H9 (cell line): ENCODE results near the gene NECAB3. TPM values are rescaled to one million over a fixed set of nuclear protein-coding genes. Genes with fewer than 3 reads are reported as not detected.
A peak's percentile ranks its signal among the peaks of the same experiment; 100 is the strongest.

ENCODE experiments used
- DNase-seq: peaks from one replicate; pipeline ENCODE4 v3.0.0-alpha.2; 2017
- H2AFZ ChIP-seq: one replicate; pipeline ENCODE4 v1.6.1; 2013; ENCODE audit warnings: mild to moderate bottlenecking, low read length, control low read depth, moderate library complexity
- H2AK5ac ChIP-seq: 2 replicates; pipeline ENCODE4 v1.6.1; 2013; ENCODE audit warnings: low read length, control low read depth, mixed read lengths; ENCODE audit not compliant: insufficient read length
- H2BK120ac ChIP-seq: one replicate; pipeline ENCODE4 v1.6.1; 2013; ENCODE audit warnings: low read depth, mild to moderate bottlenecking, low read length, control low read depth, inconsistent platforms; ENCODE audit not compliant: poor library complexity, severe bottlenecking
- H2BK12ac ChIP-seq: 2 replicates; pipeline ENCODE4 v1.6.1; 2013; ENCODE audit warnings: low read length, control low read depth, mixed read lengths, low read depth; ENCODE audit not compliant: insufficient read length
- H2BK15ac ChIP-seq: 2 replicates; pipeline ENCODE4 v1.6.1; 2013; ENCODE audit warnings: low read depth, low read length, control low read depth
- H2BK20ac ChIP-seq: one replicate; pipeline ENCODE4 v1.6.1; 2013; ENCODE audit warnings: low read depth, mild to moderate bottlenecking, low read length, control low read depth, inconsistent platforms; ENCODE audit not compliant: poor library complexity, severe bottlenecking
- H2BK5ac ChIP-seq: 2 replicates; pipeline ENCODE4 v1.6.1; 2013; ENCODE audit warnings: low read length, control low read depth, mixed read lengths; ENCODE audit not compliant: insufficient read length
- H3K14ac ChIP-seq: 2 replicates; pipeline ENCODE4 v1.6.1; 2013; ENCODE audit warnings: low read length, control low read depth; ENCODE audit not compliant: insufficient read depth
- H3K18ac ChIP-seq: 2 replicates; pipeline ENCODE4 v1.6.1; 2013; ENCODE audit warnings: low read depth, mild to moderate bottlenecking, mixed read lengths, low read length, control low read depth; ENCODE audit not compliant: insufficient read length
- H3K23ac ChIP-seq: 2 replicates; pipeline ENCODE4 v1.6.1; 2013; ENCODE audit warnings: low read length, control low read depth, mixed read lengths, low read depth; ENCODE audit not compliant: insufficient read length
- H3K23me2 ChIP-seq: 2 replicates; pipeline ENCODE4 v1.6.1; 2013; ENCODE audit warnings: low read depth, mild to moderate bottlenecking, mixed read lengths, low read length, control low read depth; ENCODE audit not compliant: insufficient read length, poor library complexity, severe bottlenecking
- H3K27ac ChIP-seq: 2 replicates; pipeline ENCODE4 v1.5.1; 2013; ENCODE audit warnings: low read length, control low read depth, mixed read lengths, low read depth; ENCODE audit not compliant: insufficient read length
- H3K27me3 ChIP-seq: 2 replicates; pipeline ENCODE4 v1.6.1; 2013; ENCODE audit warnings: low read length, control low read depth, inconsistent platforms; ENCODE audit not compliant: insufficient read depth
- H3K4ac ChIP-seq: 2 replicates; pipeline ENCODE4 v1.6.1; 2013; ENCODE audit warnings: low read depth, mild to moderate bottlenecking, control low read depth, inconsistent platforms, low read length, moderate library complexity
- H3K4me1 ChIP-seq: 2 replicates; pipeline ENCODE4 v1.6.1; 2013; ENCODE audit warnings: low read length, control low read depth, inconsistent platforms; ENCODE audit not compliant: insufficient read depth
- H3K4me2 ChIP-seq: 2 replicates; pipeline ENCODE4 v1.6.1; 2013; ENCODE audit warnings: low read length, control low read depth, mixed read lengths; ENCODE audit not compliant: insufficient read length, insufficient read depth
- H3K56ac ChIP-seq: 2 replicates; pipeline ENCODE4 v1.6.1; 2013; ENCODE audit warnings: low read depth, mild to moderate bottlenecking, mixed read lengths, low read length, control low read depth; ENCODE audit not compliant: insufficient read length
- H3K79me1 ChIP-seq: 2 replicates; pipeline ENCODE4 v1.6.1; 2013; ENCODE audit warnings: low read depth, mild to moderate bottlenecking, moderate library complexity, low read length, control low read depth, inconsistent platforms; ENCODE audit not compliant: insufficient read depth, poor library complexity, severe bottlenecking
- H3K79me2 ChIP-seq: 2 replicates; pipeline ENCODE4 v1.6.1; 2013; ENCODE audit warnings: low read length, control low read depth, inconsistent platforms; ENCODE audit not compliant: insufficient read depth
- H3K9ac ChIP-seq: 2 replicates; pipeline ENCODE4 v1.6.1; 2013; ENCODE audit warnings: low read length, control low read depth, mixed read lengths; ENCODE audit not compliant: insufficient read length; ENCODE audit errors: extremely low read depth
- H3K9me3 ChIP-seq: one replicate; pipeline ENCODE4 v1.6.1; 2013; ENCODE audit warnings: low read depth, low read length, inconsistent platforms; ENCODE audit not compliant: control insufficient read depth
- H3T11ph ChIP-seq: one replicate; pipeline ENCODE4 v1.6.1; 2013; ENCODE audit warnings: mild to moderate bottlenecking, low read length, control low read depth, inconsistent platforms
- H4K20me1 ChIP-seq: one replicate; pipeline ENCODE4 v1.6.1; 2013; ENCODE audit not compliant: control insufficient read depth, insufficient read length, insufficient read depth
- H4K5ac ChIP-seq: 2 replicates; pipeline ENCODE4 v1.6.1; 2013; ENCODE audit warnings: low read depth, mild to moderate bottlenecking, mixed read lengths, low read length, control low read depth; ENCODE audit not compliant: insufficient read length
- H4K8ac ChIP-seq: replicated peaks from 2 replicates; pipeline ENCODE4 v1.6.1; 2013; ENCODE audit warnings: low read length, control low read depth, mixed read lengths, low read depth; ENCODE audit not compliant: insufficient read length
- H4K91ac ChIP-seq: 2 replicates; pipeline ENCODE4 v1.6.1; 2013; ENCODE audit warnings: low read depth, mild to moderate bottlenecking, moderate library complexity, mixed read lengths, low read length, control low read depth; ENCODE audit not compliant: insufficient read length
- H3K27ac Mint-ChIP-seq, 3 experiments: 2 replicates in 2 of 3; 3 replicates in 1 of 3; pipeline ENCODE4 v1.8.0; 2020 to 2021; ENCODE audit warnings: mixed read lengths in 3 of 3, mild to moderate bottlenecking in 1 of 3, moderate library complexity in 1 of 3
- H3K27me3 Mint-ChIP-seq: 2 replicates; pipeline ENCODE4 v1.8.0; 2021; ENCODE audit warnings: low read depth, mild to moderate bottlenecking, moderate library complexity, mixed read lengths
- H3K36me3 Mint-ChIP-seq, 3 experiments: 2 replicates in 2 of 3; 3 replicates in 1 of 3; pipeline ENCODE4 v1.8.0; 2020 to 2021; ENCODE audit warnings: low read depth in 3 of 3, mixed read lengths in 3 of 3; ENCODE audit not compliant: insufficient read depth in 1 of 3
- H3K4me1 Mint-ChIP-seq, 2 experiments: 2 replicates each; pipeline ENCODE4 v1.8.0; 2020; ENCODE audit warnings: mixed read lengths in 2 of 2
- H3K4me3 Mint-ChIP-seq, 2 experiments: 2 replicates in 1 of 2; 3 replicates in 1 of 2; pipeline ENCODE4 v1.8.0; 2020 to 2021; ENCODE audit warnings: mild to moderate bottlenecking in 2 of 2, mixed read lengths in 2 of 2, moderate library complexity in 1 of 2
- H3K9me3 Mint-ChIP-seq, 2 experiments: 2 replicates in 1 of 2; 3 replicates in 1 of 2; pipeline ENCODE4 v1.8.0; 2020; ENCODE audit warnings: mild to moderate bottlenecking in 2 of 2, mixed read lengths in 2 of 2, moderate library complexity in 1 of 2
- WGBS: extraction: QIAGEN DNeasy Blood & Tissue Kit; methylation state at CpG from one replicate; pipeline ENCODE4 v1.1.7; 2013; ENCODE audit warnings: missing lambda C conversion rate, low lambda C conversion rate, mixed read lengths; ENCODE audit not compliant: insufficient read length; ENCODE audit errors: extremely low coverage; 5-methylcytosine and 5-hydroxymethylcytosine counted together
- total RNA-seq: library from RNA; stranded (reverse); gene quantifications from 2 replicates; pipeline ENCODE4 v1.2.1, GENCODE V29; 2021
- TF ChIP-seq, protein P1 (sequence below): fragments of 200-600 bp; sonication (generic); conservative IDR thresholded peaks from 3 replicates; pipeline ENCODE4 v1.8.0; 2021; ENCODE audit warnings: antibody characterized with exemption, mild to moderate bottlenecking

The NECAB3 gene
- total RNA-seq, 1 experiment from 2014 or later, result 57.7 TPM

DNA sequence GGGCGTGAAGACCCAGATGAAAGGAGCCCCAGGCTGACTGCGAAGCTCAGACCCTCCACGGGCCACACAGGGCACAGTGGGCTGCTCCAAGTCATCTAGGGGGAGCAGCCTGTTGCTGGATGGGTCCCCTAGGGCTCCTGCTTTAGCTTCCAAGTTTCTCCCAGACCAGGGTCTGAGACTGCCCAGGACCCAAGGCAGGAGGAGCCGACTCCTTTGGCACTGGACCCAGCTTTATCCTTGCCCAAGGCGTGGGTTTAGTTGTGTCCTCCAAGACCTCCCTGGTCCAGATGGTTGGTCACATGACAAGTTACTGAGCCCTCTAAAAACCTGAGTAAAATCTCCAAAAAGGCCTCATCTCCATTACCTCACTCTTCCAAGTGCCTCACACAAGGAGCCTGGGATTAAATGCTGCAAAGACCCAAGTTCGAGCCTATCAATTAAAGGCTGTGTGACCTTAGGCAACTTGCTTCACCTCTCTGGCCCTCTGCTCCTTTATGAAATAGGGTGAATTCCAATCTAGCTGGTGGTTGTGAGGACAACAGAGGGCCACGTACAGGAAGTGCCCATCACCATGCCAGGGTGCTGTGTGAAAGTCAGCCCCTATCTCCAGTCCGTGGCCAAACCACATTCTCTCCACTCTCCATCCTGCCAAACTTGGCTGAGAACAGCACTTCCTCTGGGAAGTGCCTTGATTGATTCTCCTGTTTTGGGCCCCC lies 2.5 kb downstream of the NECAB3 start:
- Histone ChIP-seq H3K14ac (no peak overlapping the region), H3K27ac (no peak overlapping the region), H2BK20ac (no peak overlapping the region), H2AFZ (no peak overlapping the region), H3K27me3 (no peaks in the 10 kb centered on the region), H3K4ac (no peak overlapping the region), H4K91ac (no peak overlapping the region), H4K5ac (no peak overlapping the region), H2BK12ac (no peak overlapping the region), H3K4me2 (no peak overlapping the region), H3K9me3 (no peaks in the 10 kb centered on the region), H4K8ac (no peak overlapping the region), H2AK5ac (no peak overlapping the region), H2BK15ac (no peak overlapping the region), H3K23me2 (peaks cover 25% of the 10 kb centered on the region), H3K4me1 (peaks cover 4% of the 10 kb centered on the region; the same call in 1 of the 2 replicates), H3K79me2 (no peaks in the 10 kb centered on the region), H4K20me1 (no peaks in the 10 kb centered on the region), H3K56ac (no peak overlapping the region), H3K79me1 (no peaks in the 10 kb centered on the region), H3K9ac (no peak overlapping the region), H2BK5ac (no peak overlapping the region), H3K18ac (no peak overlapping the region), H2BK120ac (no peak overlapping the region), H3T11ph (no peak overlapping the region), H3K23ac (no peak overlapping the region)
- Mint-ChIP-seq H3K27ac (peak overlapping the region in 2 of 3 experiments; percentile 25 to 71; a peak in 2 of 7 replicates), H3K36me3 (peaks cover 26 to 50% (median 42%) of the 10 kb centered on the region in 3 experiments; a peak in 6 of 7 replicates), H3K4me3 (peak overlapping the region; percentile 87 to 90; a peak in 4 of 5 replicates), H3K4me1 (peaks cover 30% of the 10 kb centered on the region in 2 experiments), H3K9me3 (no peaks in the 10 kb centered on the region; a peak in 1 of 5 replicates), H3K27me3 (peaks cover 2% of the 10 kb centered on the region)
- TF ChIP-seq, protein P1, sequence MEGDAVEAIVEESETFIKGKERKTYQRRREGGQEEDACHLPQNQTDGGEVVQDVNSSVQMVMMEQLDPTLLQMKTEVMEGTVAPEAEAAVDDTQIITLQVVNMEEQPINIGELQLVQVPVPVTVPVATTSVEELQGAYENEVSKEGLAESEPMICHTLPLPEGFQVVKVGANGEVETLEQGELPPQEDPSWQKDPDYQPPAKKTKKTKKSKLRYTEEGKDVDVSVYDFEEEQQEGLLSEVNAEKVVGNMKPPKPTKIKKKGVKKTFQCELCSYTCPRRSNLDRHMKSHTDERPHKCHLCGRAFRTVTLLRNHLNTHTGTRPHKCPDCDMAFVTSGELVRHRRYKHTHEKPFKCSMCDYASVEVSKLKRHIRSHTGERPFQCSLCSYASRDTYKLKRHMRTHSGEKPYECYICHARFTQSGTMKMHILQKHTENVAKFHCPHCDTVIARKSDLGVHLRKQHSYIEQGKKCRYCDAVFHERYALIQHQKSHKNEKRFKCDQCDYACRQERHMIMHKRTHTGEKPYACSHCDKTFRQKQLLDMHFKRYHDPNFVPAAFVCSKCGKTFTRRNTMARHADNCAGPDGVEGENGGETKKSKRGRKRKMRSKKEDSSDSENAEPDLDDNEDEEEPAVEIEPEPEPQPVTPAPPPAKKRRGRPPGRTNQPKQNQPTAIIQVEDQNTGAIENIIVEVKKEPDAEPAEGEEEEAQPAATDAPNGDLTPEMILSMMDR, result no peak
- no CpG with 5 or more reads among the region's 8 CpGs for WGBS
- DNase-seq, result no peak
